AG08395 (cell line): ENCODE measurements around the gene PCDHA11.
"Not testable (repeated sequence)": the region's sequence is repeated elsewhere in the genome, so short reads cannot be mapped to it uniquely, and the experiment has no call there.

ENCODE experiments used
- DNase-seq: peaks from one replicate; pipeline ENCODE4 v3.0.0; 2012; ENCODE audit warnings: mixed read lengths, low spot score

PCDHA11 gene

DNA sequence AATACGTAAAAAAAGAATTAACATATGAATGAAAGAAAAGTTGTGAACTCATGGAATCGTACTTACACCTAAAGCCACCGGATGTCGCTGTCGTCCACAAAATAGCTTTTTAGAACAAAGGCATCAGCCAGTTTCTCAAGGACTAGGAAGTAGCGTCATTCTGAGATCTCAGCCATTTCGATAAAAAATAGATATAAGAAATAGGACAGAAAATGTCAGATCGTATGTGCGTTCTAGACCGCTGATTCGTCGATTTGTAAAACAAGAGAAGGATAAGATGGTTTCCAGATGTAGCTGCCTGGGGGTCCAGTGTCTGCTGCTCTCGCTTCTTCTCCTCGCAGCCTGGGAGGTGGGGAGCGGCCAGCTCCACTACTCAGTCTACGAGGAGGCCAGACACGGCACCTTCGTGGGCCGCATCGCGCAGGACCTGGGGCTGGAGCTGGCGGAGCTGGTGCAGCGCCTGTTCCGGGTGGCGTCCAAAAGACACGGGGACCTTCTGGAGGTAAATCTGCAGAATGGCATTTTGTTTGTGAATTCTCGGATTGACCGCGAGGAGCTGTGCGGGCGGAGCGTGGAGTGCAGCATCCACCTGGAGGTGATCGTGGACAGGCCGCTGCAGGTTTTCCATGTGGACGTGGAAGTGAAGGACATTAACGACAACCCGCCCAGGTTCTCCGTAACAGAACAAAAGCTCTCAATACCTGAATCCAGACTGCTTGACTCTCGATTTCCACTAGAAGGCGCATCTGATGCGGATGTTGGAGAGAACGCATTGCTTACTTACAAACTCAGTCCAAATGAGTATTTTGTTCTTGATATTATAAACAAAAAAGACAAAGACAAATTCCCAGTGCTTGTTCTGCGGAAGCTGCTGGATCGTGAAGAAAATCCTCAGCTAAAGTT is 12.7 kb upstream of the PCDHA11 start, which contains the start of gene PCDHA10:
TSS of gene PCDHA10 (plus strand) at position 126 of the 903 bp plus-strand sequence. CDS start at position 278, 152 bp downstream.
- DNase-seq, result no peak

DNA sequence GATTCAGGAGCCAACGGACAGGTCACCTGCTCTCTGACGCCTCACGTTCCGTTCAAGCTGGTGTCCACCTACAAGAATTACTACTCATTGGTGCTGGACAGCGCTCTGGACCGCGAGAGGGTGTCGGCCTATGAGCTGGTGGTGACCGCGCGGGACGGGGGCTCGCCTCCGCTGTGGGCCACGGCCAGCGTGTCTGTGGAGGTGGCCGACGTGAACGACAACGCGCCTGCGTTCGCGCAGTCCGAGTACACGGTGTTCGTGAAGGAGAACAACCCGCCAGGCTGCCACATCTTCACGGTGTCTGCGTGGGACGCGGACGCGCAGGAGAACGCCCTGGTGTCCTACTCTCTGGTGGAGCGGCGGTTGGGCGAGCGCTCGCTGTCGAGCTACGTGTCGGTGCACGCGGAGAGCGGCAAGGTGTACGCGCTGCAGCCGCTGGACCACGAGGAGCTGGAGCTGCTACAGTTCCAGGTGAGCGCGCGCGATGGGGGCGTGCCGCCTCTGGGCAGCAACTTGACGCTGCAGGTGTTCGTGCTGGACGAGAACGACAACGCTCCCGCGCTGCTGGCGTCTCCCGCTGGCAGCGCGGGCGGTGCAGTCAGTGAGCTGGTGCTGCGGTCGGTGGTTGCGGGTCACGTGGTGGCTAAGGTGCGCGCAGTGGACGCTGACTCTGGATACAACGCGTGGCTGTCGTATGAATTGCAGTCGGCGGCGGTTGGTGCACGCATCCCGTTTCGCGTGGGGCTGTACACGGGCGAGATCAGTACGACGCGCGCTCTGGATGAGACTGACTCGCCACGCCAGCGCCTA is 11.4 kb upstream of the PCDHA11 start:
- DNase-seq, result no peak

DNA sequence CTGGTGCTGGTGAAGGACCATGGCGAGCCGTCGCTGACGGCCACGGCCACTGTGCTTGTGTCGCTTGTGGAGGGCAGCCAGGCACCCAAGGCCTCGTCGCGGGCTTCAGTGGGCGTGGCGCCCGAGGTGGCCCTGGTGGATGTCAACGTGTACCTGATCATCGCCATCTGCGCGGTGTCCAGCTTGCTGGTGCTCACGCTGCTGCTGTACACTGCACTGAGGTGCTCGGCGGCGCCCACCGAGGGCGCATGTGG is 10.8 kb upstream of the PCDHA11 start:
- no peak for DNase-seq

DNA sequence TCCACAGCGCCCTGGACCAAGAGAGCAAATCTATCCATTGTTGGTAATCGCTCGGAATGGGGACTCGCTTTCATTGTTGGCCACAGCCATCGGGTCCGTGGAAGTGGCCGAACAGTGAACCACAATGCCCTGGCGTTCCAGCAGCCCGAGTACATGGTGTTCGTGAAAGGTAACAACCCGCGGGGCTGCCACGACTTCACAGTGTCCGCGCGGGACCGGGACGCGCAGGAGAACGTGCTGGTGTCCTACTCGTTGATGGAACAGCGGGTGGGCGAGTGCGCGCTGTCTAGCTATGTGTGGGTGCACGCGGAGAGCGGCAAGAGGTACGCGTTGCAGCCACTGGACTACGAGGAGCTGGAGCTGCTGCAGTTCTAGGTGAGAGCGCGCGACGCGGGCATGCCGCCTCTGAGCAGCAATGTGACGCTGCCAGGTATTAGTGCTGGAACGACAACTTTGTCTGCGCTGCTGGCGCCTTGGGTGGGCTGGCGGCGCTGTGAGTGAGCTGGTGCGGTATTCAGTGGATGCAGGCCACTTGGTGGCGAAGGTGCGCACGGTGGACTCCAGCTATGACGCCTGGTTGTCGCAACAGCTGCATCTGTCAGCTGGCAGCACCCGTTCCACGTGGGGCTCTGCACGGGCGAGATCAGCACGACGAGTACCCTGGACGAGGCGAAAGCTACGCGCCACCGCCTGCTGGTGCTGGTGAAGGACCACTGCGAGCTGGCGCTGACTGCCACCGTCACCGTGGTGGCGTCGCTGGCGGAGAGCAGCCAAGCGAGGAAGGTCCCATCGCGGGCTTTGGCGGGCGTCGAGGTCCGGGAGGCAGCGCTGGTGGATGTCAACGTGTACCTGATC is 6.1 kb upstream of the PCDHA11 start:
- DNase-seq, result no peak

DNA sequence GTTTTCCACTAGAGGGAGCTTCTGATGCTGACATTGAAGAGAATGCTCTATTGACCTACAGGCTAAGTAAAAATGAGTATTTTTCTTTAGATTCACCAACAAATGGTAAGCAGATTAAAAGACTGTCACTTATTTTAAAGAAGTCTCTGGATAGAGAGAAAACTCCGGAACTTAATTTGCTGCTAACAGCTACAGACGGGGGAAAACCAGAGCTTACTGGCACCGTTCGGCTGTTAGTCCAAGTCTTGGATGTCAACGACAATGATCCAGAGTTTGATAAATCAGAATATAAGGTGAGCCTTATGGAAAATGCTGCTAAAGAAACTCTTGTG is 764 bp downstream of the PCDHA11 start:
- DNase-seq, result peak; percentile 14

DNA sequence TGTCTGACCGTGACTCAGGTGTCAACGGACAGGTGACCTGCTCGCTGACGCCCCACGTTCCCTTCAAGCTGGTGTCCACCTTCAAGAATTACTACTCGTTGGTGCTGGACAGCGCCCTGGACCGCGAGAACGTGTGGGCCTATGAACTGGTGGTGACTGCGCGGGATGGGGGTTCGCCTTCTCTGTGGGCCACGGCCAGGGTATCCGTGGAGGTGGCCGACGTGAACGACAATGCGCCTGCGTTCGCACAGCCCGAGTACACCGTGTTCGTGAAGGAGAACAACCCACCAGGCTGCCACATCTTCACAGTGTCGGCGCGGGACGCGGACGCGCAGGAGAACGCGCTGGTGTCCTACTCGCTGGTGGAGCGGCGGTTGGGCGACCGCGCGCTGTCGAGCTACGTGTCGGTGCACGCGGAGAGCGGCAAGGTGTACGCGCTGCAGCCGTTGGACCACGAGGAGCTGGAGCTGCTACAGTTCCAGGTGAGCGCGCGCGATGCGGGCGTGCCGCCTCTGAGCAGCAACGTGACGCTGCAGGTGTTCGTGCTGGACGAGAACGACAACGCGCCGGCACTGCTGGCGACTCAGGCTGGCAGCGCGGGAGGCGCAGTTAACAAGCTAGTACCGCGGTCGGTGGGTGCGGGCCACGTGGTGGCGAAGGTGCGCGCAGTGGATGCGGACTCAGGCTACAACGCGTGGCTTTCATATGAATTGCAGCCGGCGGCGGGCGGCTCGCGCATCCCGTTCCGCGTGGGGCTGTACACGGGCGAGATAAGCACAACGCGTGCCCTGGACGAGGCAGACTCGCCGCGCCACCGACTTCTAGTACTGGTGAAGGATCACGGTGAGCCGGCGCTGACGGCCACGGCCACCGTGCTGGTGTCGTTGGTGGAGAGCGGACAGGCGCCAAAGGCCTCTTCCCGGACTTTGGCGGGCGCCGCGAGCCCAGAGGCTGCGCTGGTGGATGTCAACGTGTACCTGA is 1.8 kb downstream of the PCDHA11 start:
- no peak for DNase-seq

DNA sequence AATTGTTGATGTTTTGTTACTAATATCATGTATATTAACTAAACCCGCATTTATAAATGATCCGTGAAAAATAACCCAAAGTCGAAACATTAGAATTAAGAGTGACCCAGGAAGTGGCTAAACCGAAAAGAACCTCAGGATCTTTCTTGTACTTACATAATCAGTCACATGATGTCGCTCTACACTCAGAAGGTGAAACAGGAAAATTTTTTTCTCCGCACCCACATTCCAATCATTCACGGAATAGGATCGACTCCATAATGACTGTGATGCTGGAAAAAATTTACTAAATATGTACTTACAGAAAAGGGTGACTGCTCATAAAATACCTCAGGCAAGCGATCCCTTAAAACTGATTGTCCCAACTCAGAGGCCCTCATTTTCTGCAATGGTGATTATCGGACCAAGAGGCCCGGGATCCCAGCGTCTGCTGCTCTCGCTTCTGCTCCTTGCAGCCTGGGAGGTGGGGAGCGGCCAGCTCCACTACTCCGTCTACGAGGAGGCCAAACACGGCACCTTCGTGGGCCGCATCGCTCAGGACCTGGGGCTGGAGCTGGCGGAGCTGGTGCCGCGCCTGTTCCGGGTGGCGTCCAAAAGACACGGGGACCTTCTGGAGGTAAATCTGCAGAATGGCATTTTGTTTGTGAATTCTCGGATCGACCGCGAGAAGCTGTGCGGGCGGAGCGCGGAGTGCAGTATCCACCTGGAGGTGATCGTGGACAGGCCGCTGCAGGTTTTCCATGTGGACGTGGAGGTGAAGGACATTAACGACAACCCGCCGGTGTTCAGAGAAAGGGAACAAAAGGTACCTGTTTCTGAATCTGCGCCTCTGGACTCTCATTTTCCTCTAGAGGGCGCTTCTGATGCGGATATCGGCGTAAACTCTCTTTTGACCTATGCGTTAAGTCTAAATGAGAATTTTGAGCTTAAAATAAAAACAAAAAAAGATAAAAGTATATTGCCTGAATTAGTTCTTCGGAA is 6.6 kb downstream of the PCDHA11 start, which contains the start of gene PCDHA12:
TSS of gene PCDHA12 (plus strand) at position 224 of the 981 bp plus-strand sequence. CDS start at position 389, 165 bp downstream.
- no peak for DNase-seq

DNA sequence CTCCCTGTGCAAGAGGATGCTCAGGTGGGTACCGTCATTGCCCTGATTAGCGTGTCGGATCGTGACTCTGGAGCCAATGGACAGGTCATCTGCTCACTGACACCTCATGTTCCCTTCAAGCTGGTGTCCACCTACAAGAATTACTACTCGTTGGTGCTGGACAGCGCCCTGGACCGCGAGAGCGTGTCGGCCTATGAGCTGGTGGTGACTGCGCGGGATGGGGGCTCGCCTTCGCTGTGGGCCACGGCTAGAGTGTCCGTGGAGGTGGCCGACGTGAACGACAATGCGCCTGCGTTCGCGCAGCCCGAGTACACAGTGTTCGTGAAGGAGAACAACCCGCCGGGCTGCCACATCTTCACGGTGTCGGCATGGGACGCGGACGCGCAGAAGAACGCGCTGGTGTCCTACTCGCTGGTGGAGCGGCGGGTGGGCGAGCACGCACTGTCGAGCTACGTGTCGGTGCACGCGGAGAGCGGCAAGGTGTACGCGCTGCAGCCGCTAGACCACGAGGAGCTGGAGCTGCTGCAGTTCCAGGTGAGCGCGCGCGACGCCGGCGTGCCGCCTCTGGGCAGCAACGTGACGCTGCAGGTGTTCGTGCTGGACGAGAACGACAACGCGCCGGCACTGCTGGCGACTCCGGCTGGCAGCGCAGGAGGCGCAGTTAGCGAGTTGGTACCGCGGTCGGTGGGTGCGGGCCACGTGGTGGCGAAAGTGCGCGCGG is 7.9 kb downstream of the PCDHA11 start:
- DNase-seq, result not testable (repeated sequence)

DNA sequence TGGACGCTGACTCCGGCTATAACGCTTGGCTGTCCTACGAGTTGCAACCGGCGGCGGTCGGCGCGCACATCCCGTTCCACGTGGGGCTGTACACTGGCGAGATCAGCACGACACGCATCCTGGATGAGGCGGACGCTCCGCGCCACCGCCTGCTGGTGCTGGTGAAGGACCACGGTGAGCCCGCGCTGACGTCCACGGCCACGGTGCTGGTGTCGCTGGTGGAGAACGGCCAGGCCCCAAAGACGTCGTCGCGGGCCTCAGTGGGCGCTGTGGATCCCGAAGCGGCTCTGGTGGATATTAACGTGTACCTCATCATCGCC is 8.5 kb downstream of the PCDHA11 start:
- no peak for DNase-seq

DNA sequence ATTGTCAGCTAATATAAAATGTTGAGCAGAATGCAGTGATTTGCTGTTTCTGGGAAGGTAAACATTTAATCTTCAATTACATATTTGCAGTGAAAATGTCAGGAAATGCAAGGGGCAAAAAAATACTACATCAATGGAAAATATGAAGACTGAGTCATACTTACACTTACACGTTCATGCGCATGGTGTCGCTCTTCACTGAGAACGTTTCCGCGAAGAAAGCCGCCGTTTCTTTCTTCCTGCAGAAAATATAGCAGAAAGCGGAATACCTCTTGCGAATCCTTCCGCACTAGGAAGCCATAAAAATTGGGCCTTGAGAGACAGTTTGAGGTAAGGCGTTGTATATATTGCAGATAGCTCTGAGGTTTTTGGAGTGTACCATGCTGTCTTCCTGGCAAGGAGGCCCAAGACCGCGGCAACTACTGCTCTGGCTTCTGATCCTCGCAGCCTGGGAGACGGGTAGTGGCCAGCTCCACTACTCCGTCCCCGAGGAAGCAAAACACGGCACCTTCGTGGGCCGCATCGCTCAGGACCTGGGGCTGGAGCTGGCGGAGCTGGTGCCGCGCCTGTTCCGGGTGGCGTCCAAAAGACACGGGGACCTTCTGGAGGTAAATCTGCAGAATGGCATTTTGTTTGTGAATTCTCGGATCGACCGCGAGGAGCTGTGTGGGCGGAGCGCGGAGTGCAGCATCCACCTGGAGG is 13.3 kb downstream of the PCDHA11 start, which contains the start of gene PCDHA13:
TSS of gene PCDHA13 (plus strand) at position 236 of the 702 bp plus-strand sequence. CDS start at position 381, 145 bp downstream.
- DNase-seq, result no peak

DNA sequence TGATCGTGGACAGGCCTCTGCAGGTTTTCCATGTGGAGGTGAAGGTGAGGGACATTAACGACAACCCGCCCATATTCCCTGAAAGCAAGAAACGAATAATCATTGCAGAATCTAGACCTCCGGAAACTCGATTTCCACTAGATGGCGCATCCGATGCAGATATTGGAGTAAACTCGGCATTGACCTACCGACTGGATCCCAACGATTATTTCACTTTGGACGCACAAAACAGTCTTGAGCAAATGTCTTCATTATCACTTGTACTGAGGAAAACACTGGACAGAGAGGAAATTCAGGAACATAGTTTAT is 13.8 kb downstream of the PCDHA11 start:
- no peak for DNase-seq

DNA sequence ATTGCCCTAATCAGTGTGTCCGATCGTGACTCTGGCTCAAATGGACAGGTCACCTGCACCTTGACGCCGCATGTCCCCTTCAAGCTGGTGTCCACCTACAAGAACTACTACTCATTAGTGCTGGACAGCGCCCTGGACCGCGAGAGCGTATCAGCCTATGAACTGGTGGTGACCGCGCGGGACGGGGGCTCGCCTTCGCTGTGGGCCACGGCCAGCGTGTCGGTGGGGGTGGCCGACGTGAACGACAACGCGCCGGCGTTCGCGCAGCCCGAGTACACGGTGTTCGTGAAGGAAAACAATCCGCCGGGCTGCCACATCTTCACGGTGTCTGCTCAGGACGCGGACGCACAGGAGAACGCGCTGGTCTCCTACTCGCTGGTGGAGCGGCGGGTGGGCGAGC is 14.6 kb downstream of the PCDHA11 start:
- no peak for DNase-seq

DNA sequence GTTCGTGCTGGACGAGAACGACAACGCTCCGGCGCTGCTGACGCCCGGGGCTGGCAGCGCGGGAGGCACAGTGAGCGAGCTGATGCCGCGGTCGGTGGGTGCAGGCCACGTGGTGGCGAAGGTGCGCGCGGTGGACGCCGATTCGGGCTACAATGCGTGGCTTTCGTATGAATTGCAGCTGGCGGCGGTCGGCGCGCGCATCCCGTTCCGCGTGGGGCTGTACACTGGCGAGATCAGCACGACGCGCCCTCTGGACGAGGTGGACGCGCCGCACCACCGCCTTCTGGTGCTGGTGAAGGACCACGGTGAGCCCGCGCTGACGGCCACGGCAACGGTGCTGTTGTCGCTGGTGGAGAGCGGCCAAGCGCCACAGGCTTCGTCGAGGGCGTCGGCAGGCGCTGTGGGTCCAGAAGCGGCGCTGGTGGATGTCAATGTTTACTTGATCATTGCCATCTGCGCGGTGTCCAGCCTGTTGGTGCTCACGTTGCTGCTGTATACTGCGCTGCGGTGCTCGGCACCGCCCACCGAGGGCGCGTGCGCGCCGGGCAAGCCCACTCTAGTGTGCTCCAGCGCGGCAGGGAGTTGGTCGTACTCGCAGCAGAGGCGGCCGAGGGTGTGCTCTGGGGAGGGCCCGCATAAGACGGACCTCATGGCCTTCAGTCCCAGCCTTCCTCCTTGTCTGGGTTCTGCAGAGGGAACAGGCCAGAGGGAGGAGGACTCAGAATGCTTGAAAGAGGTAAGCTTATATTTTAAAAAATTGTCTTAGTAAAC is 15.4 kb downstream of the PCDHA11 start:
- DNase-seq, result no peak

DNA sequence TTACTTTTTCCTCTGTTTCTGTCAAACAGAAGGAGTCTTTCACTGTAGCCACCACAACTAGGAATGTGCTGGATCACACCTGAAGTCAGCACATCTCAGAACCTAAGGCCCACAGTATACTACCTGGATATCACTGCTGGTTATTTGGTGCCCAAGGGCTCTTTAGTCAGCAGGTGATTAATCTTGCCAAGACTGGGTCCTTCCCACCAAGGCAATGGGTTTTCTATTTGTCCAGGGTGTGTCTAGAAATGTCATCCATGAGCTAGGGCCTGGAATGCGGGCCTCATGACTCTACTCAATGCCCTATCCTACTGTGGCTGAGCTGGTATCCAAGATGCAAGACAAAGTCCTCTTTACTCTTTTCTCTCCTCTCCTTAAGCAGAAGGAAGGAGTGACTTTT is 47.6 kb downstream of the PCDHA11 start:
- DNase-seq, result no peak
